ENCODE data around the gene OPA3.

The OPA3 gene

GRCh38 chr19:45599286-45599685 lies 14.7 kb upstream of the OPA3 start:
- no peak overlapping the region for H3K27ac ChIP-seq (replicated peaks)
- no peak for DNase-seq (ENCODE audit: low read depth in 1 of 2, low spot score in 1 of 2)
- no peak overlapping the region for H3K4me3 ChIP-seq (replicated peaks; ENCODE audit: insufficient read depth, low read length)
- TF ChIP-seq POLR2AphosphoS5 (IDR thresholded peaks at IDR 0.05; ENCODE audit: low read depth) (no peak), CTCF (IDR thresholded peaks at IDR 0.05; ENCODE audit: insufficient read depth, low read length) (no peak), SPI1 (IDR thresholded peaks at IDR 0.05; ENCODE audit: borderline replicate concordance, low read depth) (no peak), REST (IDR thresholded peaks at IDR 0.05; ENCODE audit: insufficient replicate concordance, low read depth) (no peak), GABPA (IDR thresholded peaks at IDR 0.05; ENCODE audit: low read depth) (no peak)
- peaks cover 34% of the 10 kb centered on the region for H3K27me3 ChIP-seq (ENCODE audit: insufficient read depth, poor library complexity, severe bottlenecking)

GRCh38 chr19:45598267-45599001 lies 13.8 kb upstream of the OPA3 start:
- TF ChIP-seq SPI1 (IDR thresholded peaks at IDR 0.05; ENCODE audit: borderline replicate concordance, low read depth) (no peak), REST (IDR thresholded peaks at IDR 0.05; ENCODE audit: insufficient replicate concordance, low read depth) (no peak), POLR2AphosphoS5 (IDR thresholded peaks at IDR 0.05; ENCODE audit: low read depth) (no peak), GABPA (IDR thresholded peaks at IDR 0.05; ENCODE audit: low read depth) (no peak), CTCF (IDR thresholded peaks at IDR 0.05; ENCODE audit: insufficient read depth, low read length) (no peak)
- DNase-seq (ENCODE audit: low read depth in 1 of 2, low spot score in 1 of 2): peak in 1 of 2 experiments; percentile 39
- 0 out of 2 replicates have a peak overlapping the region, but pooled peaks have one; percentile 2 for H3K4me3 ChIP-seq (replicated peaks; ENCODE audit: insufficient read depth, low read length)
- peaks cover 33% of the 10 kb centered on the region for H3K27me3 ChIP-seq (ENCODE audit: insufficient read depth, poor library complexity, severe bottlenecking)
- H3K27ac ChIP-seq (replicated peaks): peak overlapping the region; percentile 23; the same call in 1 of the 2 replicates

- Histone ChIP-seq H3K27me3 (ENCODE audit: insufficient read depth, poor library complexity, severe bottlenecking) (peaks cover 27% of the 10 kb centered on the region), H3K4me3 (replicated peaks; ENCODE audit: insufficient read depth, low read length) (no peak overlapping the region), H3K27ac (replicated peaks) (no peak overlapping the region)
- TF ChIP-seq SPI1 (IDR thresholded peaks at IDR 0.05; ENCODE audit: borderline replicate concordance, low read depth) (no peak), REST (IDR thresholded peaks at IDR 0.05; ENCODE audit: insufficient replicate concordance, low read depth) (no peak), CTCF (IDR thresholded peaks at IDR 0.05; ENCODE audit: insufficient read depth, low read length) (no peak), POLR2AphosphoS5 (IDR thresholded peaks at IDR 0.05; ENCODE audit: low read depth) (no peak), GABPA (IDR thresholded peaks at IDR 0.05; ENCODE audit: low read depth) (no peak)
- DNase-seq (ENCODE audit: low read depth in 1 of 2, low spot score in 1 of 2): no peak
These were observed 13.0 kb upstream of the OPA3 start for GRCh38 chr19:45597425-45598111.

All from HL-60 (cell line).